SU-DHL-6 (cell line): ENCODE measurements around the gene IDS.

Experiments used
- H2AFZ ChIP-seq: fragments of 200-600 bp; sonication (generic); 2 replicates; pipeline ENCODE4 v1.6.1; 2014; ENCODE audit warnings: low read depth, mild to moderate bottlenecking, moderate library complexity, mixed read lengths, antibody characterized with exemption, low read length; ENCODE audit not compliant: severe bottlenecking
- H3F3A ChIP-seq: fragments of 200-600 bp; shearing (Covaris generic); 2 replicates; pipeline ENCODE4 v1.6.0; 2016; ENCODE audit warnings: antibody characterized with exemption, mild to moderate bottlenecking; ENCODE audit not compliant: insufficient read depth
- H3K27ac ChIP-seq: fragments of 200-600 bp; sonication (generic); 2 replicates; pipeline ENCODE4 v1.5.1; 2016; ENCODE audit warnings: low read depth, mild to moderate bottlenecking, low read length, moderate library complexity, mixed read lengths
- H3K27me3 ChIP-seq: fragments of 200-600 bp; sonication (generic), shearing (Covaris generic); 2 replicates; pipeline ENCODE4 v1.6.0; 2014; ENCODE audit warnings: mild to moderate bottlenecking, low read length
- H3K36me3 ChIP-seq: fragments of 200-600 bp; sonication (generic); 2 replicates; pipeline ENCODE4 v1.6.1; 2014; ENCODE audit warnings: mild to moderate bottlenecking, low read length, mixed read lengths
- H3K4me2 ChIP-seq: fragments of 300-600, 200-600 bp; shearing (Covaris generic), sonication (generic); 2 replicates; pipeline ENCODE4 v1.6.0; 2014; ENCODE audit warnings: low read length, low read depth, mild to moderate bottlenecking; ENCODE audit not compliant: poor library complexity, severe bottlenecking
- H3K4me3 ChIP-seq: fragments of 200-600 bp; sonication (generic); 2 replicates; pipeline ENCODE4 v1.5.1; 2014; ENCODE audit warnings: antibody characterized with exemption, low read length, mild to moderate bottlenecking, mixed read lengths; ENCODE audit not compliant: insufficient read depth, poor library complexity, severe bottlenecking
- H3K79me2 ChIP-seq: fragments of 200-600 bp; sonication (generic); 2 replicates; pipeline ENCODE4 v1.6.1; 2014; ENCODE audit warnings: mild to moderate bottlenecking, low read length, moderate library complexity; ENCODE audit not compliant: insufficient read depth
- H3K9ac ChIP-seq: fragments of 200-600 bp; sonication (generic); 2 replicates; pipeline ENCODE4 v1.7.0; 2014; ENCODE audit warnings: mild to moderate bottlenecking, low read length
- H3K9me2 ChIP-seq: fragments of 200-600 bp; sonication (generic); replicated peaks from 2 replicates; pipeline ENCODE4 v1.6.1; 2014; ENCODE audit warnings: low read length; ENCODE audit not compliant: insufficient read depth
- H3K9me3 ChIP-seq: fragments of 200-600 bp; sonication (generic); 2 replicates; pipeline ENCODE4 v1.6.1; 2014; ENCODE audit warnings: low read length, mixed read lengths; ENCODE audit not compliant: insufficient read depth
- H4K20me1 ChIP-seq: fragments of 200-600 bp; sonication (generic); 2 replicates; pipeline ENCODE4 v1.6.1; 2014; ENCODE audit warnings: low read depth, mild to moderate bottlenecking, antibody characterized with exemption, low read length, moderate library complexity, mixed read lengths
- CTCF ChIP-seq: fragments of 200-600 bp; sonication (generic); IDR thresholded peaks from one replicate; pipeline ENCODE4 v1.5.1; 2017; ENCODE audit warnings: antibody characterized with exemption, mild to moderate bottlenecking, low read length, moderate library complexity; ENCODE audit not compliant: insufficient read depth, poor library complexity, severe bottlenecking
- EZH2phosphoT487 ChIP-seq: fragments of 200-600 bp; sonication (generic), shearing (Covaris generic); conservative IDR thresholded peaks from 2 replicates; pipeline ENCODE4 v1.6.1; 2018; ENCODE audit warnings: mild to moderate bottlenecking, antibody characterized with exemption, low read length, moderate library complexity, mixed read lengths

Gene IDS

DNA sequence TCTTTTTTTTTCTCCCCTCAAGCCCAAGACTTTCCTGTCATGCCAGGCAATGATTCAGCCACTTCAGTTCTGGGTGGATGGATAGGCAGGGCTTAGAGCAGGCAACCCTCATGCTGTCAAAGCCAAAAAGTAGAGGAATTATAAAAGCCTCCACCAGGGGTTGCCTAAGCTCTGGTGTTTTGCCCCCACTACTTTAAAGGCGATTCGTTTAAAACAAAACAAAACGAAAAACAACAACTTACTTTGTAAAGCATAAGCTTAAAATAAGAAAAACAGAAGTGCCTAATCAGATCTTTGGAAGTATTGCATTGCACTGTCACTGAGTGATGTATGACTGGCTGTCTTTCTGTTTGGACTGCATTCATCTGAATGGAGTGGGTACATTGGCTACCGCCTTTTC, 5.3 kb upstream of the IDS start:
- no peaks in the 10 kb centered on the region for H3K27me3 ChIP-seq
- H3K4me2 ChIP-seq: no peak overlapping the region
- no peaks in the 10 kb centered on the region for H3K9me2 ChIP-seq
- no peak overlapping the region for H3K27ac ChIP-seq
- no peak overlapping the region for H3K4me3 ChIP-seq
- no peak for TF ChIP-seq EZH2phosphoT487
- TF ChIP-seq CTCF: no peak
- no peaks in the 10 kb centered on the region for H3K36me3 ChIP-seq
- H3K9me3 ChIP-seq: no peaks in the 10 kb centered on the region
- no peak overlapping the region for H2AFZ ChIP-seq
- no peak overlapping the region for H3K9ac ChIP-seq
- H4K20me1 ChIP-seq: no peaks in the 10 kb centered on the region
- no peaks in the 10 kb centered on the region for H3F3A ChIP-seq
- H3K79me2 ChIP-seq: no peaks in the 10 kb centered on the region

GRCh38 chrX:149508467-149508866, 3.4 kb upstream of the IDS start:
- H3K27me3 ChIP-seq: no peaks in the 10 kb centered on the region
- H3K4me2 ChIP-seq: no peak overlapping the region
- H2AFZ ChIP-seq: no peak overlapping the region
- H3K79me2 ChIP-seq: 0 out of 2 replicates have a peak, but pooled peaks cover 7% of the 10 kb centered on the region
- no peaks in the 10 kb centered on the region for H3K9me3 ChIP-seq
- TF ChIP-seq CTCF: no peak
- no peak for TF ChIP-seq EZH2phosphoT487
- H4K20me1 ChIP-seq: no peaks in the 10 kb centered on the region
- H3F3A ChIP-seq: 0 out of 2 replicates have a peak, but pooled peaks cover 3% of the 10 kb centered on the region
- H3K4me3 ChIP-seq: no peak overlapping the region
- H3K27ac ChIP-seq: no peak overlapping the region
- H3K9me2 ChIP-seq: no peaks in the 10 kb centered on the region
- no peak overlapping the region for H3K9ac ChIP-seq
- no peaks in the 10 kb centered on the region for H3K36me3 ChIP-seq

GRCh38 chrX:149506349-149506748, 1.2 kb upstream of the IDS start:
- H3F3A ChIP-seq: 0 out of 2 replicates have a peak, but pooled peaks cover 3% of the 10 kb centered on the region
- H3K27me3 ChIP-seq: no peaks in the 10 kb centered on the region
- no peaks in the 10 kb centered on the region for H3K9me2 ChIP-seq
- H3K79me2 ChIP-seq: 0 out of 2 replicates have a peak, but pooled peaks cover 7% of the 10 kb centered on the region
- no peak overlapping the region for H3K4me2 ChIP-seq
- no peak overlapping the region for H2AFZ ChIP-seq
- H3K27ac ChIP-seq: no peak overlapping the region
- no peak overlapping the region for H3K4me3 ChIP-seq
- no peak for TF ChIP-seq CTCF
- no peak for TF ChIP-seq EZH2phosphoT487
- H3K9me3 ChIP-seq: no peaks in the 10 kb centered on the region
- H4K20me1 ChIP-seq: no peaks in the 10 kb centered on the region
- H3K9ac ChIP-seq: no peak overlapping the region
- no peaks in the 10 kb centered on the region for H3K36me3 ChIP-seq
